Muscle of leg (tissue), 16 donors: ENCODE measurements around the gene KCNC4. TPM values are rescaled to one million over a fixed set of nuclear protein-coding genes. Genes with fewer than 3 reads are reported as not detected.

ENCODE experiments used
- DNase-seq: peaks from one replicate; pipeline ENCODE4 v3.0.0; 2013
- H3K27ac ChIP-seq: one replicate; pipeline ENCODE4 v1.5.1; 2013; ENCODE audit warnings: mild to moderate bottlenecking, low read length, control low read depth
- H3K27me3 ChIP-seq: one replicate; pipeline ENCODE4 v1.6.1; 2013; ENCODE audit warnings: low read length; ENCODE audit not compliant: control insufficient read depth, insufficient read depth
- H3K36me3 ChIP-seq: one replicate; pipeline ENCODE4 v1.6.1; 2013; ENCODE audit warnings: low read length; ENCODE audit not compliant: control insufficient read depth, insufficient read depth
- H3K4me1 ChIP-seq: one replicate; pipeline ENCODE4 v1.6.1; 2013; ENCODE audit warnings: low read length; ENCODE audit not compliant: control insufficient read depth, insufficient read depth
- H3K4me3 ChIP-seq: one replicate; pipeline ENCODE4 v1.5.1; 2013; ENCODE audit warnings: low read length, control low read depth
- H3K9me3 ChIP-seq: replicated peaks from 2 replicates; pipeline ENCODE4 v1.6.1; 2013; ENCODE audit warnings: low read depth, low read length; ENCODE audit not compliant: control insufficient read depth
- WGBS: methylation state at CpG from one replicate; pipeline ENCODE4 v1.1.5; 2013; ENCODE audit warnings: missing lambda C conversion rate; ENCODE audit not compliant: insufficient coverage; 5-methylcytosine and 5-hydroxymethylcytosine counted together
- long read RNA-seq, 11 donors: transcript quantifications; one replicate each; lab custom pipeline, GENCODE V29; 2026
- polyA plus RNA-seq, 8 donors: library from polyadenylated mRNA; unstranded; fragments of 120-200 nt; gene quantifications; one replicate each; pipeline versions ENCODE4 v1.2.1 to v1.2.3, GENCODE V29; 2013; ENCODE audit warnings: inconsistent platforms in 1 of 8, low replicate concordance in 1 of 8; ENCODE audit not compliant: insufficient read length in 8 of 8, insufficient read depth in 1 of 8
- total RNA-seq: library from RNA; stranded (reverse); fragments of 120-200 nt; gene quantifications from one replicate; pipeline ENCODE4 v1.2.4, GENCODE V29; 2013

KCNC4 gene
- total RNA-seq (2.7 TPM), polyA plus RNA-seq (1 to 10 TPM; 5.7 to 8.8 (median 7.9) TPM)
- long read RNA-seq, donor 1, partial matches to known transcripts = 6 of 6 reads
- long read RNA-seq, donor 1, other reads (novel, unspliced or antisense) = 0 of 6 reads
- long read RNA-seq, donor 2 = 0 reads
- long read RNA-seq, donor 3 = 0 reads
- long read RNA-seq, donor 4, full-length matches to known transcripts = 2 of 2 reads
- long read RNA-seq, donor 4, partial matches to known transcripts = 0 of 2 reads
- long read RNA-seq, donor 4, other reads (novel, unspliced or antisense) = 0 of 2 reads
- long read RNA-seq, donor 5, full-length matches to known transcripts = 2 of 2 reads
- long read RNA-seq, donor 5, partial matches to known transcripts = 0 of 2 reads
- long read RNA-seq, donor 5, other reads (novel, unspliced or antisense) = 0 of 2 reads
- long read RNA-seq, donor 6, full-length matches to known transcripts = 2 of 2 reads
- long read RNA-seq, donor 6, partial matches to known transcripts = 0 of 2 reads
- long read RNA-seq, donor 6, other reads (novel, unspliced or antisense) = 0 of 2 reads
- long read RNA-seq, donor 7, partial matches to known transcripts = 0 of 1 reads
- long read RNA-seq, donor 7, other reads (novel, unspliced or antisense) = 0 of 1 reads
- long read RNA-seq, donor 8 = 0 reads
- long read RNA-seq, donor 9, partial matches to known transcripts = 0 of 1 reads
- long read RNA-seq, donor 9, other reads (novel, unspliced or antisense) = 0 of 1 reads
- long read RNA-seq, donor 10, full-length matches to known transcripts = 1 of 1 reads
- long read RNA-seq, donor 10, partial matches to known transcripts = 0 of 1 reads
- long read RNA-seq, donor 10, other reads (novel, unspliced or antisense) = 0 of 1 reads
- long read RNA-seq, donor 11, full-length matches to known transcripts = 1 of 1 reads
- long read RNA-seq, donor 11, partial matches to known transcripts = 0 of 1 reads
- long read RNA-seq, donor 11, other reads (novel, unspliced or antisense) = 0 of 1 reads

DNA sequence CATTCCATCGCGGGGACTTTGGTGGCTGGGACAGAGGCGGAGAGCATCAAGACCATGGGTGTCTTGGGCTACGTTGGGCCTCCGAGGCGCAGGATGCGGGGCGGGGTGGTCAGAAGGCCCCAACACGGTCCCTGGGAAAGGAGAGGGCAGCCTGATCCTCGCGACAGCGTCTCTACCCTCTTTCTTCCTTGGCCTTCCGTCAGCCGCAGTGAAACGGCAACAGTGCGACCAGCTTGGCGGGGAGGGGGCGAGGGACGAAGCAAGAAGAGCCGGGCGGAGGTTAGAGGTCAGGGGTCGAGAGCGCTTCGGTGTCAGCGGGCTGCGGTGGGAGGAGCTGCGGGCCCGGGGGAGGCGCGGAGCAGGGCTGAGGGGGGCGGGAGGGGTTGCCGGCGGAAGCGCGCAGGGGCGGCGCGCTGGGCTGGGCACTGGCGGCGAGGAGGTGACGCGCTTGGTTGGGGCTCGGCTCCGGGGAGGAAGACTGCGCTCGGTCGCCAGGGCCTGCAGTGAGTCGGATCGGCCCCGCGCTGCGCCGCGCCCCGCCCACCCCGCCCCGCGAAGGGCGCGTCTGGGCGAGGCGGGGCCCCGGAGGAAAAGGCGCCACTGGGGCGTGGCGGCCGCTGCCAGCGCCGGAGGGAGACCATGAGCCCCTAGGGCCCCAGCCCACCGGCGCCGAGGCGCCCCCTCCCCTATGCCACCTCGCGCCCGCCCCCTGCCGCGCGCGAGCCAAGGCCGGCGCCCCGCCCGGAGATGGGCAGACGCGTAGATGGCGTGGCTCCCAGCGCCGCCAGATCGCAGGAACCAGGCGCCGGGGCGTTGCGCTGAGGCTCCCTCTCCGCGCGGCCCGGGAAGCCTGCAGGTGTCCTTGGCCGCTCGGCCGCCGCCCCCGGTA is at the start of gene KCNC4:
TSS of gene KCNC4 (plus strand) at position 600 of the 889 bp plus-strand sequence. CDS start 1,186 bp downstream, outside the sequence.
- H3K4me3 ChIP-seq = peak within 1 kb of the TSS; percentile 46
- H3K27ac ChIP-seq = peak within 1 kb of the TSS; percentile 86
- H3K36me3 ChIP-seq = no peaks in the 10 kb centered on the region
- DNase-seq = peak; percentile 77
- peaks cover 55% of the 10 kb centered on the region for H3K27me3 ChIP-seq
- peaks cover 31% of the 10 kb centered on the region for H3K4me1 ChIP-seq
- WGBS = under 1% methylated on average over 88 of the region's 103 CpGs
- H3K9me3 ChIP-seq = no peaks in the 10 kb centered on the region

DNA sequence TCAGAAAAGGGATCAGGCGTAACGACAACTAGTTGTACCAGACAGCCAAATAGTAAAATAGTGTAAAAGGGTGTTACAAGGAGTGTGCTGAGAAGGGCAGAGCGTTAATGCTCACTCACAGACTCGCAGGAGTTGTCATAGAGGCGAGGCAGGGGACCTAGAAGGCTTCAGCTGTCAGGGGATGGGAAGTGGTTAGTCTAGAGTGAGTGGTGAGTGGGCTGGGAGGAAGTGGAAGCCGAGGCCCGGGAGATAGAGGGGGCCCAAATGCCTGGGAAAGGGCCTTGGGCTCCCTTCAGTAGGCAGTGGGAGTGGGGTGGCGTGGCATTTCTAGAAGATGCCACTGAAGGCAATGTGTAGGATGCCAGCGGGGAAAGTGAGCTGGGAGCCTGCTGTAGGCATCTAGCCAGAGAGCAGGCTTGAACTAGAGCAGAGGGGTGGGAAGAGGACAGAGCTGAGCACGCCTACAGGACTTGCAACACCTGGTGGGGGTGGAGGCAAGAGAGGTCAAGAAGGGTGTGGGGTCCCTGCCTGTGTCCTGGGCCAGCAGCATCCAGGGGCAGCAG is 49.5 kb upstream of the KCNC4 start:
- 49% methylated on average over 9 of the region's 10 CpGs for WGBS
- no peaks in the 10 kb centered on the region for H3K9me3 ChIP-seq
- peaks cover 10% of the 10 kb centered on the region for H3K27me3 ChIP-seq
- H3K27ac ChIP-seq = no peak overlapping the region
- no peak for DNase-seq
- no peak overlapping the region for H3K4me3 ChIP-seq
- H3K36me3 ChIP-seq = no peaks in the 10 kb centered on the region
- H3K4me1 ChIP-seq = no peaks in the 10 kb centered on the region

DNA sequence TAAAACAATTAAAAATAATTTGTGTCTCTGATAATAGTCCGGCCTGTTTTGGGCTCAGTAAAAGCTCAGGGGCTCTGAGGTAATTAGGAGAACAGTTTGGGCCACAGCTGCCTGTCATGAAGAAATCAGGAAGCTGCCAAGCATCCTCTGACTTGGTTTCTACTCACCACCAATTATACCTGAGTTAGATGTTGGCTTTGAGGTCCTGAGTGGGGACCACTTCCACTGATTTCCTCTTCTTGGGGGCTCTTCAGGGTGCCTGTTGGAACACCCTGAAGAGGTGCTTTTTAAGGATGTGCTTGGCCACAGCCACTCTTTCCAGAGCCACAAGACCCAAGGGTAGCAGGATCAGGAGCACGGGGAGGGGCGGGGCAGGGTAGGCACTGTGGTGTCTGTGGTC is 48.9 kb upstream of the KCNC4 start:
- no peaks in the 10 kb centered on the region for H3K36me3 ChIP-seq
- no peaks in the 10 kb centered on the region for H3K9me3 ChIP-seq
- WGBS = no CpG with 5 or more reads among the region's 3 CpGs
- peaks cover 10% of the 10 kb centered on the region for H3K27me3 ChIP-seq
- DNase-seq = no peak
- H3K4me3 ChIP-seq = no peak overlapping the region
- H3K4me1 ChIP-seq = no peaks in the 10 kb centered on the region
- H3K27ac ChIP-seq = no peak overlapping the region

DNA sequence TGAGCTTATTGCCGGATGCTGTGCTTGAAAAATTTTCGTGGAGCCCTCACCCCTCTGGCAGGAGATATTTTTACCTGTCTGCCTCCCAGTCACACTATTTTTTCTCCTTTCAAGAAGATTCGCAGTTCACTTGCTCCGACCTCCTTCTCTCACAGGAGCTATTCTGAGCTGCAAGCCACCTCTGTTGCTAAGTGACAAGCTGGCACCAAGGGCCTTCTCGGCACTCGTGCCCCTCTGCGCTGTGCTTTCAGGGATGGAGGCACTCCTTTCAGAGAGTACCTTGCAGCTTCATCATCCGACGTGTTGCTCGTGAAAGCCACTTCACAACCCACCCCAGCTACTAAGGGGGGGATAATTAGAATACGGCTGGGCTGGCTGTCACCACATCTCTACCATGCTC is 48.3 kb upstream of the KCNC4 start:
- H3K9me3 ChIP-seq = no peaks in the 10 kb centered on the region
- H3K27ac ChIP-seq = no peak overlapping the region
- WGBS = 74% methylated on average over 6 of the region's 11 CpGs
- no peaks in the 10 kb centered on the region for H3K36me3 ChIP-seq
- peaks cover 12% of the 10 kb centered on the region for H3K27me3 ChIP-seq
- DNase-seq = no peak
- no peak overlapping the region for H3K4me3 ChIP-seq
- no peaks in the 10 kb centered on the region for H3K4me1 ChIP-seq

GRCh38 chr1:110163591-110163990 is 46.5 kb upstream of the KCNC4 start:
- WGBS = 33% methylated on average over 7 of the region's 7 CpGs
- Histone ChIP-seq H3K27me3 (peaks cover 16% of the 10 kb centered on the region), H3K4me3 (no peak overlapping the region), H3K9me3 (no peaks in the 10 kb centered on the region), H3K36me3 (no peaks in the 10 kb centered on the region), H3K27ac (no peak overlapping the region), H3K4me1 (no peaks in the 10 kb centered on the region)
- DNase-seq = no peak

- no peaks in the 10 kb centered on the region for H3K4me1 ChIP-seq
- H3K27me3 ChIP-seq = peaks cover 16% of the 10 kb centered on the region
- no peak overlapping the region for H3K27ac ChIP-seq
- 49% methylated on average over 8 of the region's 10 CpGs for WGBS
- no peaks in the 10 kb centered on the region for H3K9me3 ChIP-seq
- no peak for DNase-seq
- H3K36me3 ChIP-seq = no peaks in the 10 kb centered on the region
- H3K4me3 ChIP-seq = no peak overlapping the region
These were observed 45.3 kb upstream of the KCNC4 start for GRCh38 chr1:110164725-110165350.

GRCh38 chr1:110165761-110166231 is 44.3 kb upstream of the KCNC4 start:
- WGBS = 70% methylated on average over 3 of the region's 6 CpGs

GRCh38 chr1:110166861-110167260 is 43.3 kb upstream of the KCNC4 start:
- 84% methylated on average over 11 of the region's 11 CpGs for WGBS
- no peak overlapping the region for H3K4me3 ChIP-seq
- H3K9me3 ChIP-seq = no peaks in the 10 kb centered on the region
- DNase-seq = no peak
- peaks cover 12% of the 10 kb centered on the region for H3K27me3 ChIP-seq
- H3K4me1 ChIP-seq = peaks cover 8% of the 10 kb centered on the region
- no peaks in the 10 kb centered on the region for H3K36me3 ChIP-seq
- H3K27ac ChIP-seq = no peak overlapping the region

More at GRCh38 chr1:110165761-110166231, 44.3 kb upstream of the KCNC4 start:
- no peaks in the 10 kb centered on the region for H3K36me3 ChIP-seq
- H3K27me3 ChIP-seq = peaks cover 12% of the 10 kb centered on the region
- H3K4me1 ChIP-seq = no peaks in the 10 kb centered on the region
- DNase-seq = no peak
- H3K27ac ChIP-seq = no peak overlapping the region
- no peaks in the 10 kb centered on the region for H3K9me3 ChIP-seq
- no peak overlapping the region for H3K4me3 ChIP-seq
